NCI-H2107 (cell line): Measurements from ENCODE around the gene TMEM26.

Experiments
- DNase-seq: peaks from one replicate; lab custom pipeline; 2025; lab: John Stamatoyannopoulos, UW

TMEM26 gene

DNA sequence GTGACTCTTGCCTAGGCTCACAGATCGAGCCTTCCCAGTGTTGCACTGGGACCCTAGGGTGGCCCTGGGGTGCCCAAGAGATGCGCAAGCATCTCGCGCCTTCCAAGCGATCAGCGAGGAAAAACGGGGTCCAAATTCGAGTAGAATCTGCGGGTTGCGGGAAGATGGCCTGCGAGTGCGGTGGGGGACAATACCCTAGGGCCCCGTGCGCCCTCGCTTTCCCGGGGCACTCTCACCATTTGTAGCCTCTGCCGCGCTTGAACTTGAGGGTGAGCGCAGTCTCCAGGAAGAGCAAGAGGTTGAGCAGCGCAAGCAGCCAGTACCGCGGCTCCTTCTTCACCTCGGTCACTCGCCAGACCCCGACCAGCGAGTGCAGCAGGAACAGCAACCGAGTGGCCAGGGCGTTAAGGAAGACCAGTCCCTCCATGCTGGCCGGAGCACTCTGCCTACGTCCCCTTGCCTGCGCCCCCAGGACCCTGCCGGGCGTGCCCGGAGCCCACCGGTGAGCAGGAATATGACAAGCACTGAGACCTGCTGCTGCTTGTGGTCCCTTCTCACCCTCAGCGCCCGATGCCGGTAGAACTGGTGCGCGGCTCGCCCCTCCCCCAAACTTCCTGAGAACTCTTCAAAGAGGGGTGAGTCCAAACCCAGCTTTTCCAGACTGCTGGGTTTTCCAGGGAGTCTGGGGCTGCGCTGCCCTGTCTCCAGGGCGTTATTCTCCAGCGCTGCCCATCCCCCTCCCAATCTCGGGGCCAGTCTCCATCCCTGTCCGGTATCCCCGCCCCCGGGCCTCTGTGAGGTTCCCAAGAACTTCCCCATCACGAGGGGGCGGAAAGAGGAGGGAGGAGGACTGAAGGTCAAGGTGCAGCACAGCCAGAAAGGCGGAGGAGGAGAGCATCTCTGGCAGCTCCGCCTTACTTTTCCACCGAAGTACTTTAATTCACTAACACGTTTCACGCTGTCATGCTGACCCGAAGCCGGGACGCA lies at the start of gene TMEM26:
TSS of gene TMEM26 (minus strand) at position 727 of the 987 bp plus-strand sequence. CDS start at position 427, 300 bp downstream.
- no peak for DNase-seq

GRCh38 chr10:61500460-61500859 lies 47.3 kb upstream of the TMEM26 start:
- no peak for DNase-seq

DNA sequence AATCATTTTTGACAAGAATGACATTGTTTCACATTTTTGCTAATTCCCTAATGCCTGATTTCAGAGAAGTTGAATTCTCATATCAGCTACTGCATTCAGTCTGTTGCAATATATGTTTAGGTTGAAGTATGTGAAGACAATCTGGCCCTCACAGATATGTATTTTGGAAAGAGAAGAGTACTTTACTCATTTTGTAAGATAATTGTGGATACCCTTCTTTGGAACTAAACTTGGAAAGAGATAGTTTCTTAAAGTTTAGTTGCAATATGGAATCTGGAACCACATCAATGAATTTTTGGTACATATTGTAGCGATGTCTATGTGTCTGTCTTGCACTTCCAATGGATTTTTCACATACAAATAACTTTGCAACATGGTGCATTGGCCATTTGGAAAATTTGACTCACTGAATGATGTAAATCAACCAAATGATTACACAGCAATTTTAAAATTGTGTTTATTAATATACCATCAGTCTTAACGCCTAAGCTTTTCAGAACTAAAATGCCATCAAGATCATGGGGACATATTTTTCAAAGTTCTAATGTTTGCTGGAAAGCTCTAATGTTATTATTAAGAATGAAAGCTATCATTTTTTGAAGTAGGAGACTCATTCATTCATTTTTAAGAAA lies 39.3 kb upstream of the TMEM26 start:
- DNase-seq, result no peak

DNA sequence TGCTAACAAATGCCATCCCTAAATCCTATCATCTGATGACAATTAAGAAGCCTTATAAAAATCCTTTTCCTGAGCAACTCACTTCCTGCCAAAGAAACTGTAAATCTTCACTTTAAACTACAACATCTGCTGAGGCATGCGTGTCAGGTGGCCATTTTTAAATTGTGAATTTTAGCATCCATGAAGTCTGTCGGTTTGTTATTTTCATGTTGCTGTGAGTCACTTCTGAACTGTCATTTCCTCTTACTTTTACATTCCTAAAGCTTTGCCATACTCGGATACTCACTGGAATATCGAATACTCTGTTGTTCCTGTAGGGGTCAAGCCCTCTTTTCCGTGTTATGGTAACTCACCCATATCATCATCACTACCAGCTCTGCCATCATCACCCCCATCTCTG lies 34.3 kb upstream of the TMEM26 start:
- DNase-seq, result no peak

- no peak for DNase-seq
Measured at GRCh38 chr10:61486738-61487396, 33.7 kb upstream of the TMEM26 start.

- DNase-seq, result no peak
Measured at GRCh38 chr10:61486251-61486650, 33.1 kb upstream of the TMEM26 start.

DNA sequence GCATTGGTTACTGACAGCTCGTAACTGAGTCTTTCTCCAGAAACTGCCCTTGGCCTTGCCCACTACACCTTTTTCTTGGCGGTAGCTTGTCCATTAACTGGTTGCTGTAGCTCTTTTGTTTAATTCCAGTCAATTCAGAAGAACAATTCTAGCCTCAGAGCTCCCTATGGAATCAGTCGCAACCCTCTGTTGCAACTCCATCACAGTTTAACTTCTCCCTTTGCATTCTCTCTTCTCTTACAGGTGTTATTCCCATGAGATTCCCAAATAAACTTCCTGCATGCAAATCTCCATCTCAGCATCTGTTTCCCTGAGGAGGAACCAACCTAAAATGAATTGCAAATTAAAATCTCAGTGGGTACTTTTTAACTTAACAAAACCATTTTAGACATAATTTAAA lies 28.4 kb upstream of the TMEM26 start:
- no peak for DNase-seq

- no peak for DNase-seq
Measured at GRCh38 chr10:61480208-61480607, 27.0 kb upstream of the TMEM26 start.

DNA sequence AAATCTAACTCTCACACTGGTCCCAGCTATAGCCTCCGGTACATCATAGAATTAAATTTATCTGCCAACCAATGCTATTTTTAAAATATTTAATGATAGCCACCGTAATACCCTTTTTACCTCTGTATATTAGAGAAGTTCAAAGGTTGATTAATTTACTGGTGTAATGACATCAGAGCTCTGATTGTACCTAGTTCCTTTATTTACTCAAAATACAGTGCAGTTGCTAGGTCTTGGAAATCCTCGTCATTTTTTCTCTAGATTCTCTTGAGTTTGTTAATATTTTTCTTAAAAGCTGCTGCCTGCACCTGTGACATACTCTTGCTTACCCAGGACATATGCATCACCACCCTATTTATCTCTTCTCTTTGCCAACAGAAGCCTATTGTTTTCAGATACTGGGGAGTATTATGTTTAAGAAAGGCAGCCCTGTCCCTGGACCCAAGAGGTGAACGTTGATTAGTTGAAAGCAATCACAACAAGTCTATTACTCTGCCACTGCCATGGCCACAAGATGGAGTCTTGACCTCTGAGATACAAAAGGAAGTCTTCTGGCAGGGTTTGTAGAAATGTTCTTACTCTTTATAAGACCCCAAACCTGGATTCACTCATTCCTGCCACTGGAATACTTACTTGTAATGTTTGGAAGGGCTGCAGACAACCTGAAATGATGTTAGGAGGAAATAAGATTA lies 25.6 kb upstream of the TMEM26 start:
- no peak for DNase-seq

DNA sequence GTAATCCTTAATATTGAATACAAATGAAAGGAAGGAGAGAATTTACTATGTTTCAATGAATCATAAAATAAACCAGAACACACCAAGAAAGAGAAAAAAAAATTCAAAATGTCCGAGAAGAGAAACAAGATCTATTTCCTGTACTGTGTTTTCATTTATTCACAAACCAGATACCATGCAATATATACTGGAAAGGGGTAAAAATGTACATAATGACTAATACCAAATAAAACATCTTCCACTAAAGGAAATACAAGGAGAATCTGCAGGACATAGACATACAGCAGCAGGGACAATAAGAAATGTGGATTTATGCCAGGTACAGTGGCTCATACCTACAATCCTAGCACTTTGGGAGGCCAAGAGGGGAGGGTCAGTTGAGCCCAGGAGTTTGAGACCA lies 24.3 kb upstream of the TMEM26 start:
- DNase-seq, result no peak

DNA sequence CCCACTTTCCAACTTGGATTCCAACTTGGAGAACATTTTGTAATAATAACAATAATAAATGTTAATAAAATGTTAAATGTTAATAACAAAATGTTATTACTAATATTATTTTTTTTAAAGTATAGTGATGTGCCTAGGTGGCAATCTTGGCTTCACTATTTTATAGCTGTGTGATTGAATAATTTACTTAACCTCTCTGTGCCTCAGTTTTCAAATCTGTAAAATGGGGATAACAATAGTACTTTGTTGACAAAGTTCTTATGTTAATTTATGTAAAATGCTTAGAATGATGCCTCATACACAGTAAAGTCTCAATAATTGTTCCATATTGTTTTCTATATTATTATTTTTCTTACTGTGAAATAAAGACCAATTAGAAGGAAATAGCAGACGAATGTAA lies 23.3 kb upstream of the TMEM26 start:
- no peak for DNase-seq

DNA sequence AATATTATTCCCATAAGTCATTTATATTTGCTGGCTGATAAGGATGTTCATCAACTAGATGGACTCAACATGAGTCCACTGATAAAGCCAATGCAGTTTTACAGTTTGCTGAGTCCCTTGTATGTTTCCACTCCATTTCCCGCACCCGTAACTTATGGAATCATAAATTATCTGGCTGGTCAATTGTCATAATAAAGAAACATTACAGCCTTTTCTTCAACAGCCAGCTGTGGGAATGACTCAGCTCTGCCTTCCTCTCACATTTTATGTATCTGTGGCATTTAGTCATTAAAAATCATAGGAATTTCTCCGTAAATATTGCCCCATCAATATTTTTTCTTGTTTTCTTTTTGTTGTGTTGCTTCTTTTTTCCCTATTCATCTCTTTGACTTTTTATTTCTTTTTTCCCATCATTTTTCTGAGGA lies 22.3 kb upstream of the TMEM26 start:
- DNase-seq, result no peak

- no peak for DNase-seq
Measured at GRCh38 chr10:61472090-61472674, 19.0 kb upstream of the TMEM26 start.

DNA sequence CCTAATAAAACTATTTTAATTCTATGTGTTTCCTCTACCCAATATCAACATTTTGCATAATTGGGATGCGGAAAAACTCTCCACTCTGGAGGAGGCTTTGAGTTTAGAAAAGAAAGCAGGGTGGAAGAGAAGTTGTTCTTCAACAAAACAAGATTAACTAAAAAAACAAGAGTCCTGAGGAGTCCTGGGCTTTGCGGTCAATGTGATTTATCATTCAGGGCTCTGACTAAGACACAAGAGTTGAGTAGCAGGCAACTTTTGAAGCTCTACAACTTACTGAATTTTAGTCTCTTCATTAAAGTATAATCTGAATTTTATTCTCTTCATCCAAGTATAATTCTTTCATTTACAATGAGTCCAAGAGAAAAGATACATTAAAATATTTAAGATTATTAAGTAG lies 18.3 kb upstream of the TMEM26 start:
- DNase-seq, result no peak

GRCh38 chr10:61470740-61471139 lies 17.6 kb upstream of the TMEM26 start:
- DNase-seq, result no peak

DNA sequence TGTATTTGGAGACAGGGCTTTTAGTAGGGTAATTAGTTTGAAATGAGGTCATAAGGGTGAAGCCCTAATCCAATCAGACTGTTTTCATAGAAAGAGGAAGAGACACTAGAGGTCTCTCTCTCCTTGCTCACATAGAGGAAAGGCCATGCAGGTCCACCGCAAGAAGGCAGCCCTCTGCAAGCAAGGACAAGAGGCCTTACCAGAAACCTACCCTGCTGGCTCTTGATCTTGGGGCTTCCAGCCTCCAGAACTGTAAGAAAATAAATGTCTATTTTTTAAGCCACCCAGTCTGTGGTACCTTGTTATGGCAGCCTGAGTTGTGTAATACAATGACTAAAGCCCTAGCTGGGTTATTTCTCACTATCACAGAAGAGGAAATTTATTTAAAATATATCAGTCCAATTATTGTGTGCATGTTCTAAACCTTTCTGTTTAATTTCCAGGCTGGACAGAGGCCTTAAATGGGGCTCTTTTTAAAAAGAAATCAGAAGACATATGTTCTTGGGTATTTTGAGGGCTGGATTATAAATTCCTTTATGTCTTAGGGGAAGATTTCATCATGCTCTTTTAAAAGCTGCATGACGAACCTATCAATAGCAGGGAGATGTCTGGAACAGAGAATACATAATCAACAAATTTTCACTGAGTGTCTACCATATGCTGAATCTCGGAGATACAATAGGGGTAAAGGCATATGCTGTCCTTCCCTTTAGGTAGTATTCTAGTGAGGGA lies 12.9 kb upstream of the TMEM26 start:
- DNase-seq, result no peak

DNA sequence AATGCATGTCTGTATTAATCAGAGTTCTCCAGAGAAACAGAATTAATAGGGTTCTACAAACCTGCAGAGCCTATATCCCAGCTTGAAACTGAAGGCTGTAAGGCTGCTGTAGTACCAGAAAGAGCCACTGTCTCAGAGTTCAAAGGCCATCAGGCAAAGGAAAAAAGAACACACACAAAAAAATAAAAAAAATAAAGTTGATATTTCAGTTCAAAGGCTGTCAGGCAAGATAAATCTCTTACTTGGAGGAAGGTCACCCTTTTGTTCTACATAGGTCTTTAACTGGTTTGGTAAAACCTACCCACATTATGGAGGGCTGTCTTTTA lies 12.0 kb upstream of the TMEM26 start:
- no peak for DNase-seq

DNA sequence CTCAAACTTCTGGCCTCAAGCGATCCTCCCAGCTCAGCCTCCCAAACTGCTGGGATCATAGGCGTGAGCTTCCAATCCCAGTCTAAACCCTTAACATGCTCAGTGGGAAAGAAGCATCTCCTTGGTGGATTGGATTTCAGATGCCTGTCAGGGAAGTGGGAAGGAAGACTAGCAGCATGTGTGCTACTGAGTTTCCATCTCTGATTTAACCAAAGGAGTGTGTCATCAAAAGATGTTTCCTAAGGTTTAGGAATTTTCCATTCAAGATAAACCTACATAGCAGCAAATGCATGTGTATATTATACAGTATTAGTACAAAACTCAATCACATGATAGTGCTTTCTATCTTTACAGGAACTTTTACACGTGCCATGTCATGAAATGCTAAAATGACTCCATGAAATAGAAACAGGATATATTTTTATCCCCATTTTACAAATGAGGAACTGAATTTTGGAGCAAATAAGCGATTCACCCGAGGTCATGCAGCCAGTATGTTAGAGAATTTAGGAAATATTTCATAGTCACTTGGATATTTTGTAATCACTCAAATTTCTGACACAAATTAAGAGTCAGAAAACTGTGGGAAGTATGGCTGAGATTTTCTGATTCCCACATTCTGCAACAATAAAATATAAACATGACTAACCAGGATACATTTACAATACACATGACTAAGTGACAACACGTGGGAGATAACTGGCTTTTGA lies 11.4 kb upstream of the TMEM26 start:
- no peak for DNase-seq

DNA sequence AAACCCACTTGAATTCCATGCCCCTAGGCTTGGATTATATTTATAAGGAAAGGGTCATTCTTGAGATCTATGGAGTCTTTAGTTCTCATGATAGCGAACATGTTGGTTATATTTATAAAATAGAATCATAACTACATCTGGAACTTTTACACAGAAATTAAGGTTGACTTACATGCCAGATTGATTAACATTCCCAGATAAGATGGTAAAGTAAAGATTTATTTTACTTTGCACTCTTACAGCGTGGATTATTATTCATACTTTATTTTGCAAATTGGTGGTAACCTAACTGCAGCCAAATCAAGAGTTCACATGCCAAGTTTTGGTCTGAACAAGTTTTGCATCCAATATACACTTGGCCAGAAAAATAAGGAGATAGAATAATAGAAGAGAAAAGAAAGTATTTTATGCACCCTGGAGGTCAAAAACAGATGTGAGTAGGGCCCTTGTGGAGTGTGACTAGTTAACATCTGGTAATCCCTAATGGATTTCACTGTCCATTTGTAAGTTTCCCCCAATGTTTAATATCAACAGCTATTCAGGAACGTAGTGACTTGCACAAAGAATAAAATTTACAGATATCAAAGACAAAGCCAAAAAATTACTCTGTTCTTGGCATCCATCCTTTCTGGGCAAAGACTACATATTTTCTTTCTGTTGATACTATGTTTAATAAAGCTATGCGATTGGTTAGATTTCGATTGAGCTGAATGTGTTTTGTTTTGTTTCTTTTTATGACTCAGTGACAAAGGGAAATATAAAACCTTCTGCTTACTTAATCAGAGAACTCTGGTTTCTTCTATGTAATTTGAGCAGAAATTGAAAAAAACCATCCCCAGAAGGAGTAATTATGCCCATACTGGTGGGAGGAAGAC lies 10.1 kb upstream of the TMEM26 start:
- no peak for DNase-seq

DNA sequence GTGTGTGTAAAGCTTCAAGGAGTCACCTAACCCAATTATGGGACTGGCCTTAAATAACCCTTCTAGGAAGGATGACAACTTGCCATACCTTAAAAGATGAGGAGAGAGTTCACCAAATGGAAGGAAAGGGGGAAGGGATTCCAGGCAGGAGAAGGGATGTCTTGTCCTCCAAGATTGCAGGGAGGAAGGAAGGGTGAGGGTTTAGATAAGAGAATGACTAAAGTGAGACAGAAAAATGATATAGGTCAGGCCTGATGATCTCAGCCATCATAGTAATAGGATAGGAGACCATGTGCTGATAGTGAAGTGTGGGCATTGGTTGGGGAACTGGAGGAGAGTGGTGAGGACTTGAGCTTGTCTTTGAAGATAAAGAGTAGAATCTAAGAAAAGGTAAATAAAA lies 7.7 kb upstream of the TMEM26 start:
- no peak for DNase-seq
